AG20443 (cell line): ENCODE results near the gene PPP1R1C.

ENCODE experiments used
- DNase-seq: peaks from one replicate; pipeline ENCODE4 v3.0.0; 2012; ENCODE audit warnings: low spot score, mixed read lengths

Gene PPP1R1C

DNA sequence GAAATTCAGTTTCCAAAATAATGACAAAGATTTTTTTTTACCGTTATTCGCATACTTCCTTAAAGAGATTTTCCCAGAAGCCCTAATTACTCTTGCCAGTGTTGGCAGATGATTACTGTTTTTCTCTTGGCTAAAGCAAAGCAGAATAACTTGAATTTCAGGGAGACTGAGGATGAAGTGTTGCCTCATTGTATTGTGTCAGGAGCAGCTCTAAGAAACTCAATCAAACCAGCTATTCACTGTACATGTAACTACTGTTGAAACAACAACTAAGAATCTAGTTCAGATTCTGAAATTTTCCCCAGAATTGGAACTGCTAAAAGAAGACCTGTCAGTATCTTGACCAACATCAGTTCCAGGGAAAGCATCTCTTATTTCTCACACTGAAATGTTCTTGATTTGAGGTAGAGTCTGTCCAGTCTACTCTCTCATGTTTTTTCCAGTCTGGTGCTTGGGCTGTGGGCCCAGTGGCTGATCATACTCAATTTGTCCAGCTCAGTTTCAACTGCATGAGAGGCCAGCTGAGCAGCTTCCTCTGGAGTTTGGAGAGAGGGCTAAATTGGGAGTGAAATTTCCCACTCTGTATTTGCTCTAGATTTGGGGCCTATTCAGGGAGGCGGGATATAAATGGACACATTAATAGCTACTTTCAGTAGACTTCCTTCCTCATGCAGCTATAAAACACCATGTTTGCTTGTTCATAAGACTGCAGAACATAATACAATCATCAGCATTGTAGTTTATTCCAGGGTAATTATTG, 78.5 kb downstream of the PPP1R1C start:
- DNase-seq, result no peak

DNA sequence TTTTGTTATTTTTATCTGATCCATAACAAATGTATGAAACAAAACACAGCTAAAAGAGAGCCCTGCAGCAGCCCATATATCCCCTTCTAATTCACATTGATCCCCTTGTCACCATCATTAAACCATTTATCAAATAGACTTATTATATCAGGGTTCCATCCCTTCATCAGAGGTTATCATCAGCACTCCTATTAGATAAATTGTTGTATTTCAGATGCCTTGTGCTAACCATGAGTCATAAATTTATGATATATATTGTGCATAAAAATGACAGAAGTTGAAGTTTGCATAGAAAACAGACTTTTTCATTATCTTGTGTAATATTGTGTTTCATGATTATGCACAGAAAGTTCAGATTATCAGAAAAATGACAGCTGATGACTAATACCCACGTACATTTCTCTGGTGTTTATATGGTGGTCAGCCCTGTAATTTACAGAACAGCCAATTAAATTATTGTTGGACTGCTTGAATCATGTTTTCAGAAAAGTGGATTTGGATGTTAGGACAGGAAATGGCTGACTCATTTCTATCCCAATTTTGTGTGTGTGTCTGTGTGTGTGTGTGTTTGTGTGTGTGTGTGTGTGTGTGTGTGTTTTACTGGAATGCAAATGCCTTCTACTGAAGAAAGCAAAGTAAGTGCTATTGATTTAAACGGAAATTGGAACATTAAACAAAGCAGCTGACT, 80.9 kb downstream of the PPP1R1C start:
- DNase-seq, result peak; percentile 54

DNA sequence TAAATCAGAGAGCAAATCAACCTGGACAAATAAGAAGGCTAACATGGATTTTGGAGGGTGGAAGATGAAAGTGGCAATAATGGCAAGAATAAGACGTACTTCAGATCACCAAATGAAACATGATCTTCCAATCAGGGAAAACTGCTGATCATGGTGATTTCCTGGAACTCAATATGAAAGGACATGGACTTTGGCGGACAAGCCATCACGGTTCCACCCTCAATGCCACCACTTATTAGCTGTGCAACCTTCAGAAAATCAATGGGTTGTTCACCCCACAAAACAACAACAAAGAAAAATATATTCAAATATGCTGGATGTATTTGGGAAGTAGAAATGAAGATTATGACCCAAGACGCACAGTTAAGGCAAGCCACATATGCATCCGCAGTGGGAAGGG, 81.7 kb downstream of the PPP1R1C start:
- no peak for DNase-seq

DNA sequence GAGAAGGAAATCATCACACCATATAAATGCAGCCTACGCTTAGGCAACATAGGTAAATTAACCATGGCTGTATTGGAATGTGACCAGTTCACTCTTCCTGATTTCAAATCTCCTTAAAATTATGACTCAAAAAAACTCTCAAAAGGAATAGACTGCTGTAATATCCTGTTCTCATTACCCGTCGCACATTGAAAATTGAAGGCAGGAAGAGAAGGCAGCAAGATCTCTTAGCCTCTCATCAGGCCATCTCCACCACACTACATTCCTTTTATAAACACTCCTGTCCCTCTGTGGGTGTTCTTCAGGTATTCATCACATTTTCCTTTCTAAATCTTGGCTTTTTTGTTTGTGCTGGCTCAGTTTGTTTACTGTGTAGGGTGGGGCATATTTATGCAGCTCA, 83.2 kb downstream of the PPP1R1C start:
- DNase-seq, result no peak

DNA sequence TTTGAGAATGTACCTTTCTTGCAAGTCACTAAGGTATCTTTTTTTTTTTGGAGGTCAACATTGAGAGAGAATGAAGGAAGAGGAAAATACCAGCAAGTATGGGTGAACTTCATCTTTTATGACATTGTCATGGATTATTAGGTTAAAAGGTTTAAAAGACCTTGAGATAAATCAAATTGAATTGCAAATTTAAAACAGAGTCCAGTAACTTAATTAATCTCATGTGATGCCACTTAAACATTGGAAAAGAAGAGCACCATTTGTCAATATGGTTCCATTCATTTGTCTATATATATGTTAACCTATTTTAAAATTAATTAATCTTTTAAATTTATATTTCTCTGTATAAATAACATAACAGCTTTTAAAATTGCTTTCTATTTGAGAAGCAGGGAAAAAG, 83.8 kb downstream of the PPP1R1C start:
- DNase-seq, result no peak

DNA sequence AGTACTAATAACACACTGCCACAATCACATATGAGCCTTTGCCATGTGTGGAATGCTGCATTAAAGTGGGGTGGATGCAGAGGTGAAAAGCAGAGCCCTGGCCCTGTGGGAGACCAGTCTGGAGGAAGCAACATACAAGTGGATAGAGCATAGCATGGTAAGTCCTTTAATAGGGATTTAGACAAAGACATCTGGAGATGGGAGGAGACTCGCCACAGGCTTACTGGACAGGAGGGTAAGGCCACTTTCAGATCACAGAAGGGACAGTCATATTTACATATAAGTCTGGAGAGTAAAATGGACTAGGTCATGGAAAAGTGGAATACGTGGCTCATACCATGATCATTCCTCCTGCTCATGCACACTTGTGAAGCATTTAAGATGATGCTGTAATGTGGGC, 84.3 kb downstream of the PPP1R1C start:
- DNase-seq, result no peak

DNA sequence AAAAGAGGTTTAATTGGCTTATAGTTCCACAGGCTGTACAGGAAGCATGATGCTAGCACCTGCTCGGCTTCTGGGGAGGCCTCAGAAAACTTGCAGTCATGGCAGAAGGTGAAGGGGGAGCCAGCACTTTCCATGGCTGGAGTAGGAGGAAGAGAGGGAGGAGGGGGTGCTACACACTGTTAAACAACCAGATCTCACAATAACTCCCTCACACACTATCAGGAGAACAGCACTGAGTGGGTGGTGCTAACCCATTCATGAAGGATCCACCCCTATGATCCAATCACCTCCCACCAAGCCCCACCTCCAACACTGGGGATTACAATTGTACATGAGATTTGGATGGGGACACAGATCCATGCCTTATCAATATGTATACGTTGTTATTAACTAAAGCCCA, 85.1 kb downstream of the PPP1R1C start:
- no peak for DNase-seq

DNA sequence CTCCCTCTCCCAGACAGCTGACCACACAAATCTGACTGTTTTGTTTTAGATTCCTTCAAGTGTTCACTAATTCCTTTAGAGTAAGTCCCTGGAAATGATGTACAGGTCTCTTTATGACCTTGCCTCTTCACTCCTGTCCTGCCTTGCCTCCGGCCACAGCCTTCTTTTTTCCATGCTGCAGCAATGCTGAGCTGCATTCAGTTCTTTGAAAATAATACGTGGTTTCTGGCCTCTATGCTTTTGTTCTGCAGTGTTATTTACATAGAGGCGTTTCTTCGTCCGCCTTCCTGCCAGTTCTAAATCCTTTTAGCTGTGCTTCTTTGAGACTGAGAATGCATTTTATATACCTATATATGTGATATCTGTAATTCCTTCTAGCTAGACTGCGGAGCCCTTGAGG, 87.2 kb downstream of the PPP1R1C start:
- no peak for DNase-seq

DNA sequence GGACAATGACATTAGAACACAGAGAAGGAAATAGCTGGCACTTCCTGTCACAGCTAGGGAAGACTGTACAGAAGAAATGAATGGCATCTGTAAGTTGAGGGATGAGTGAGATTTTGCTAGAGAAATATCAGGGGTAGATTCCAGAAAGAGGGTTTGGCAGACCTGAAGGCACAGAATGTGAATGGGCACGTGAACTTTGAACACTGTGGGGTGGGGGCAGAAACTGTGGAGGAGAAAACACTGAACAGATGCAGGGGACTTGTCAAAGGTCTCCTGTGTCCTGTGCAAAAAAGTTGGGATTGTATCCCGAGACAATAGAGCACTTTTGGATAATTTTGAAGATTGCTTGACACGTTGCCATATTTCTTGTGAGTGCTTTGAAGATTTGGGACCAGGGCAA, 88.0 kb downstream of the PPP1R1C start:
- no peak for DNase-seq

DNA sequence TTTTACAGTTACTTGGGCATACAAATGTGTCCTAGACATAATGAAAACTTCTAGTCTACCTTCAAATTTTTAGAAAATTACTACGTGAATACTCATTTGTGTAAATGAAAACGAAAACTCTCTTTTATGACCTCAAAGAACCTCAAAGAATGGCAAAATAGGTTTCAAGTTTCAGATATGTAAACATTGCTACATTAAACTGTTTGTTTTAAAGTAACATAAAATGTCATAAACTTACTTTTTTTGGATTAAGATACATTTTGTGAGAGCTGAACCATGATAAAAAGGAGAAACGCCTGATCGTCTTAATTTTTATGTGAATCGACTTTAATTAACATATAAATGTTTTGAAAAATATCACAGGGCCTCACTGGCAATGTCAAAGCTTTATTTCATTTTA, 91.4 kb downstream of the PPP1R1C start:
- DNase-seq, result no peak

DNA sequence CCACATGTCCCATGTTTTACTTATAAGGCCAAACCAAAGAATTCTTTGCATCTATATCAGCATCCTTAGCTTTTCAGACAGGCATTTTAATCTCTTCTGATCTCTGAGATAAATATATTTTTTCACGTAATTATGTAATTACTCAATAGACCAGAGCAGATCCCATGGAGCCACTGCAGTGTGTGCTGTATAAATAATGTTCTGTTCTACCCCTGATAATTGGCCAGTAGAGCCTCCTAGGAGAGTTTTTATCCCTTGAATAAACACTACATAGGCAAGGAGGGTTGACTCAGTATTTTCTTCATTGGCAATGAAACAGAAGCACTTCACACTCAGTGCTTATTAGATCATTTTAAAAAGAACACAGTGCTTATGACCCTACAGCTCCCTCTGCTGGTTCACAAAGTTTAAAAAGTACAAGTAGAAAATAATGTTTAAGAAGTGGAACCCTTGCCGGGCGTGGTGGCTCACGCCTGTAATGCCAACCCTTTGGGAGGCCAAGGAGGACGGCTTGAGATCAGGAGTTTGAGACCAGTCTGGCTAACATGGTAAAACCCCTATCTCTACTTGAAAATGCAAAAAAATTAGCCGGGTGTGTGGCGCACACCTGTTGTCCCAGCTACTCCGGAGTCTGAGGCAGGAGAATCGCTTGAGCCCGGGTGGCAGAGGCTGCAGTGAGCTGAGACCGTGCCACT, 91.9 kb downstream of the PPP1R1C start:
- DNase-seq, result peak; percentile 61

DNA sequence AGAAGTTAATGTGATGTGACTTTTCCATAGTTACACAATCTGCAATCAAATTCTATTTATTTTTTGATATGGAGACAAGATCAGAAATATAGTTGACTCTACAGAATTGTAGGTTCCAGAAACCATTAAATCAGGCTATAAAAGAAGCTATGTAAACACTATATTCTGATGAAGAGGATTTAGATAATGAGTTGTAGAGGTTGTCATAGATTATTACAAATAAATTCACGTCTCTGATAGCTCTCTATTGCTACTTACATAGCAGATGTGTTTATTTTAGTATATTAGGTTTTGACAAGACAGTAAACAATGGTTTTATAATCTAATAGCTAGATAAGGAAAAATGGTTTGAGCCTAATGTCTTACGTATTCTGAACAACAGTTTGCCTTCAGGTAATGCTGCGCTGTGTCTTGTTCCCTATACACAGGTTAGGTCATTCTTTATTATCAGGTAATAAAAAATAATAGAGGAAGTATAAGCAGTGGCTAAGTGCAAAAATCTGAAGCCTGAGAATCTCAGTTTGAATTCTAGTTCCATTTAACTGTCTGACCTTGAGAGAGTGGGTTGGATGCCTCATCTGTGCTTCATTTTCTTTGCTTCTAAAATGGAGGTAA, 93.4 kb downstream of the PPP1R1C start:
- no peak for DNase-seq

DNA sequence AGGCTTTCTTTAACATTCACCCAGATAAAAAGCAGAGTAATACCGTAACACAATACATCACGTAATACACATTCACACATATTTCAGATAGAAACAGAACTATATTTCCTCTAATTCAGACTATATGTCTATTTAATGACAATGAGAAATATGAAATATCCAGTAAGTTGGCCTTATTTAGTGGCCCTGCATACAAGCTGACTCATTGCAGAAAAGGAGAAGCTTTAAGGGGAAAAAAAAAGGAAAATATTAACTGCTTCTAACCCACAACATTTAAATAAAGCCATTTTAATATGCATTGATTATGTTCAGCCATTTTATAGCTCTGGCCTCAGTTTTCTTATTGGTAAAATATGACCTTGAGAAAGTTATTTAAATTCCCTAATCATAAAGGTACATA, 94.8 kb downstream of the PPP1R1C start:
- DNase-seq, result no peak

DNA sequence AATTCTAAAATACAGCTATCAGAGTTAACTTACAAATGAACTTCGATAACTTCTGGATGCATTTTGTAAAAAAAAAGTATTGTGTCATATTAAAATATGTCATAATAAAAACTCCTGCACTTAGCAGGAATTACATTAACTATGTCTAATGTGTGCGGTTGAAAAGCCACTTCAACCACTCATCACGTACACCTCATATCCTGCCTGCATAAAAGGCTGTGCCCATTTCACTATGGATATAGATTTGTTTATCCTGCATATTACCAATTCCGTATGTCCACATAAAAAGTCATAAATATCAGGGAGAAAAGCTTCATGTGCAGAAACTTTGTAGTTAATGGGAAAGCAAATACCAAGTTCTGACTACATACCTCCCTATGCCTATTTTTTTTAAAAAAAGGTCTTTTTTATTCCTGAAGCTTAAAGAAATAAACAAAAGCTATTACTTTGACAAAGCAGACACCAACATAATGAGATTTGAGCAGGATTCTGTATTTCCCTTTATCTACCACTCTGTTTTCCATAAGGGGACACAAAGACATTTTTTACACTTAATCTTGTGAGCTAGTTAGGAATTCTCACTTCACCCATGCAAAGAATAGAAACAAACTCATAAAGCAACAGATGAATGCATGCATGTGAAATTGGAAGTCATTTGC, 96.1 kb downstream of the PPP1R1C start:
- no peak for DNase-seq

DNA sequence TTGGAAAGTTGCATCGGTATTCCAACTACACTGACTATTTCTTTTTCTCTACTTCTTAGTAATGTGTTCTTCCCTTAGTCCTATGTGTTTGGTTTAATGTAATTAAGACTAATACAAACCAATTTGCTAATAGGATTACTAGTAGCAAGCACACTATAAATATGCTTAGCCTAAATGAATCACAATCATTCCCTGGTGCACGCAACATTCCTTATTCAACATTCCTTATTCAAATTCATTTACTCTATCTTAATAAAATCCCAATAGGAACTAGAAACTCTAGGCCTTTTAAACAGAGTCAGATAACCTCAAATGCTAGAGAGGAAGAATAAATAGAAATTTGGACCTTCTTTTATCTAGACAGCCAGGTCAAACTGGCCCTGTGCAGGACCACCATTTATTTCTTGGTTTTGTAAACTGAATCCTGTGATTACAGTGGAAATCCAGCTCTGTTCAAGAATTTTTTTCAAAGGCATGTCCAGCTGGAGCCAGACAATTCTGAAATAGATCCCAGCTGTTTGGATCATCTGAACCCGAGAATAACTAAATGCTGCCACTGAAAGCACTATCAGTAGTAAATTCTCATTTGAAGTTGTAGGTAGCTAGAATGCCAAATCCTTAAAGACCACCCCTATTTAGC, 103.1 kb downstream of the PPP1R1C start:
- peak; percentile 11 for DNase-seq

DNA sequence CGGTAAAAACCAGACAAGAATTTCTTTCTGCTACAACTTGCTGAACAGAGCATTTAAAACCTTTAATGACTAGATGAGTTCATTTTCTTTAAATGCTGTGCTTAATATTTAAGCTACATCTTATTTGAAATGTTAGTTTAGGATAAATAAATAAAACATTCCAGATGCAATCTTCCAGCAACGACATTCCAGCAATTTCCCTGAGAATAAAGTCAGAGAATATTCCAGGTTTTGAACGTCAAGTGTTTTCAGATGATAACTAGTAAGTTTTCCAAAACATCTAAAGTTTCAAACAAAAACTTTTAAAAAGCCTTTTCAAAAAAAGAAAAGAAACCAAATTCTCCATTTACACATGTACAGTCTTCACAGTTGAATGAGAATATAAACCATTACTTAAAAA, 104.8 kb downstream of the PPP1R1C start:
- DNase-seq, result no peak

DNA sequence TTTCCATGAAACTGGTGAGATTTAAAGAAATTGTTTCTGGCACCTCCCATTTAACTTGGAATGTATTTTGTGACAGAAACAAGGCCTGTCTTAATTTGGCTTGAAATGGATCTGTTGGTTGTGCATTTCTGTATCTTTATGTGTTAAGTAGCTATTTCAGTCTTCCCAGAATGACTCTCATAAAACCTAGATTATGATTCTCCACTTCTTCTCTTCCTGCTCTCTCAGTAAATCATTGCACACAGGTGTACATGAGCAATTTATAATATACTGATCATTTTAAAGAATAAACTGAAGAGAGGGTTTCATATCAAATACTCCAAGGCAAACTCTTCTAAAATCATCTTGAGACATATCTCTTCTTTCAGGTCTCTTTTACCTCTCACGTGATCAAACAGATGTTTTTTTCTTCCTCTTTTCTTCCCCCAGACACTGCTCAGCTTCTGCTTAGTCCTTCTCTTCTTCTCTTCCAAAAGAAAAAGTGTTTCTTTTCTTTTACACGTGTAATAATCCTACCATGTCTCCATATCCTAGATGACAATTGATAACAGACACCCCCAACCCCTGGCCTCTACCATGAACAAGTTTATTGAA, 112.0 kb downstream of the PPP1R1C start:
- no peak for DNase-seq

DNA sequence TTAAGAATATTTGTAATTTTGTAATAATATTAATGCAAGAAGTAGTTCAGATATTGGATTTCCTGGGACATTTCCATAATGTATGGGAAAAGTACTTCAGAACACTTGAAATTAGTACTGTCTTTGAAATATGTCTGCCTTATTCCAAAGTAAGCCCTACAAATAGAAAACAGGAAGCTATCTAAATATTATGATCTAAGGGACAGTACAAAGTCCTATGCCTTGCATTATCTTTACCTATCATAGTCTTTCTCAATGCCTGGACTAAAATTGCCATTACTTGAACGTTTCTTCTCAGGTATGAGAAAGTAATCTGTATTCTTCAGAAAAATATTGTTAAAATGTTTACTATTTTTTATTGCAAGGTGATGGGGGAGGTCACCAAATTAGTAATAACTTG, 113.0 kb downstream of the PPP1R1C start:
- DNase-seq, result no peak

DNA sequence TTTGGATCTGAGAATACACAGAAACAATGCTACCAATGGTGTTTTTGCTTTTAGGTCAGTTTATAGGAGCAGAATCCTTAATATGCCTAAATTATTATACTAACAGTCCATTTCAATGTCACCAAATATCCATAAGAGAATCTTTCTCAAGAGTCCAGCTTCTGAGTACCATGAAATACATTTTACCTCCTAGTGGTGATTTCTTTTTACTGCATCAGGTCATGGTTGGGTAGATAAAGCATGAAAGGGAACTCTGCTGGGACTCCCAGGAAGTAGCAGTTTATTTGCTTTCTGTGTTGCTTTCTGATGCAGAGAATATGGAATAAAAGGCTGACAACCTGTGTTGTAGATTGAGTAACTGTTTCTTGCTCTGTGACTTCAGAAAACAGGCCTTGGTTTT, 115.6 kb downstream of the PPP1R1C start:
- no peak for DNase-seq

DNA sequence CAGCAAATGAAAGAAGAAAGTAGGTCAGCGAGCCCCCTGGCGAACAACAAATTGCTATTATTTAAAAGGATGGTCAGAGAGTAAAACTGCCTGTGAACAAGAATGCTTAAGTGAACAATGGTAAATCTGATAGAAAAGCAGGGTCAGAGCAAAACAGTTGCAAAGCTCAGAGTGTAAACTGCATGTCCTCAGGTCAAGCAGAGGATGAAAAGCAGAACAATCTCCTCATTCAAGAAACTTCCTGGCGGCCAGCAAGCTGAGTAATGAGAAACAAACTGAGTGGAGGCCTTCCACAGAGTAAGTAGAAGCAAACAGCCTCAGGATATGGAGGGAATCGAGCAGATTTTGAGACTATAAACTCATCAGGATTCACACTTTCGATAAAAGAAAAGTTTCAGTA, 117.9 kb downstream of the PPP1R1C start:
- no peak for DNase-seq

DNA sequence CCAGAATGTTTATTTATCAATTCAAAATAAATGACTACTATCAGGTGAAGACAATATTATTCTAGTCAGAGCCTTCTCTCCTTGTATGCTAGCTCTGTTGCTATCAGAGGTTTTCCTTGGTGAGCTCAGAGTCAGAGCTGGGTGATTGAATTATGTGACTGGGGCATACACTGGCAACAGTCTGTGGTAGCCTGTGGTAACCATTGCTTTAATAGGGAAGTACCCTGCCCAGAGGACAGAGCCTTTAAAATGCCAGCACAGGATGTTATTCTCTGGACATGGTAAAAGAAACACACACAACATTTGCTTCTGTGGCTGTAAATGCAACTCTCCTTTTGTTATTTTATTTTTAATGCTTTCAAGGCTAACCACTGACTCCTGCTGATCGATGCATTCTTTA, 124.7 kb downstream of the PPP1R1C start:
- no peak for DNase-seq
